Stomach (tissue), 4 donors: ENCODE results near the gene SLC38A7.

Source experiments
- POLR2A ChIP-seq, 4 donors: fragments of 450-650 bp; IDR thresholded peaks; one replicate each; pipeline ENCODE4 v1.6.1; 2016; ENCODE audit warnings: antibody characterized with exemption in 4 of 4, control low read depth in 2 of 4, mild to moderate bottlenecking in 1 of 4, moderate library complexity in 1 of 4
- POLR2AphosphoS5 ChIP-seq, 3 donors: sonication (generic); formaldehyde crosslinking; IDR thresholded peaks; one replicate each; pipeline ENCODE4 v1.6.1; 2016; ENCODE audit warnings: antibody characterized with exemption in 3 of 3

DNA sequence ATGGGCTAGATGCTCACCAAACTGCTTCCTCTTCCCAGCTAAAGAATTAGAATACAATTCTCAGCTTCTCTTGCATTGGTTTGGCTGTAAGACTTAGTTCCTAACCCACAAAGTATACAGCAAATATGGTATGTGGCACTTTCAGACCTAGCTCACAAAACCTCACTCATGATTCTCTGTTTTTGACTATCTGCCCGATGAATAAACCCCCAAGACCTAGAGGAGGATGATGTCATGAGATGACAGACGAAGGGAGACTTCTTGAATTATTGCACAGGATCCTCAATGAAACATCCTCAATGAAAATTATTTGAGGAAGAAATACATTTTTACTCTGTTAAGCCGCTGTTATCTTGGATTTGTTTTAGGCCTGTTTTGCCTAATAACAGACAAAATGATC, 69.3 kb downstream of the SLC38A7 start:
- TF ChIP-seq POLR2AphosphoS5 (IDR thresholded peaks at IDR 0.05) (no peak), POLR2A (IDR thresholded peaks at IDR 0.05) (no peak)
